Hematopoietic multipotent progenitor cell treated with erythropoietin and hydrocortisone succinate and interleukin-3 and kit ligand, for 15 days (in vitro differentiated cells): ENCODE measurements around the gene MIB1.
"Not testable (repeated sequence)": the region's sequence is repeated elsewhere in the genome, so short reads cannot be mapped to it uniquely, and the experiment has no call there.

Experiments used
- DNase-seq: peaks from one replicate; pipeline ENCODE4 v3.0.0-alpha.2; 2015; ENCODE audit warnings: low spot score

Gene MIB1

DNA sequence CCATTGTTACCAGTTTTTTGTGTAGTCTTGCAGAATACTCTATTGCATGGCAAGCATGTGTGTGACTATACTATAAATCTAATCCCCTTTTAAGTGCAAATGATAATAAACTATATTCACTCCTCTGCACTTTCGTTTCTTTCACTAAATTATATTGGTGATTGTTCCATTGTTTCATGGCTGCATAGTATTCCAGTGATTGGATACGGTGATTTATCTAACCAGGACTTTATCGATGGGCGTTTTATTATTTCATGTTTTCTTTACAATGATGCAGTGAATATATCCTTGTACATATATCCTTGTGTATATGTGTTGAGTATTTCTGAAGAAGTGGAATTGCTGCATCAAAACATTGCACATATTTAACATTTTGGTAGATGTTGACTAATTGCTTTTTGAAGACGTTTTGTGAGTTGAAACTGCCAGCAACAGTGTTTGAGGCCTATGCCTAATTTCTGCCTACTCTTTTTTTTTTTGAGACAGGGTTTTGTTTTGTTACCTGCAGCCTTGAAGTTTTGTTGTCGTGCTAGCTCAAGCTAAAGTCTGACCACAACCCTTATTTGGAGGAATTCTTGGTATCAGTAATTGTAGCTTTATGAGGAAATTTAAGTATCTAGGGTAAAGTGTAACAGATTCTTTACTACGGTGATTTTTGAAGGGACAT lies 2.7 kb downstream of the MIB1 start:
- DNase-seq, result no peak

GRCh38 chr18:21745231-21745630 lies 4.6 kb downstream of the MIB1 start:
- DNase-seq, result no peak

- no peak for DNase-seq
These were observed 6.7 kb downstream of the MIB1 start for GRCh38 chr18:21747268-21747667.

- no peak for DNase-seq
These were observed 7.4 kb downstream of the MIB1 start for GRCh38 chr18:21747764-21748693.

DNA sequence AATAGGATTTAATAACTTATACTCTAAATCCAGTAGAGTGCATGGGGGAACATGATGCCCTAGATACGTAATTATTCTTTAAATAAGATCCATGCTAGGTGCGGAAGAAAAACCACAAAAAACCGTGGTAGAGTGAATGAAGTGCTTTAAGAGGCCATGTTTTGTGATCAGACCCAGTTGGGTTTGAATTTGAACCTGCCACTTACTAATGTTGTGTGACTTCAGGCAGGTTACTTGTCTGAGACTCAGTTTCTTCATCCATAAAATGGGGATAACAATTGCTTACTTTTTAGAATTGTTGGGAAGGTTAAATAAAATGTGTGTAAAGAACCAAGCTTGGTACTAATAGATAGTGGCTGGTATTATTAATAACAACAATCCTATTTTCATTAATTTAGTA lies 17.2 kb downstream of the MIB1 start:
- DNase-seq, result no peak

DNA sequence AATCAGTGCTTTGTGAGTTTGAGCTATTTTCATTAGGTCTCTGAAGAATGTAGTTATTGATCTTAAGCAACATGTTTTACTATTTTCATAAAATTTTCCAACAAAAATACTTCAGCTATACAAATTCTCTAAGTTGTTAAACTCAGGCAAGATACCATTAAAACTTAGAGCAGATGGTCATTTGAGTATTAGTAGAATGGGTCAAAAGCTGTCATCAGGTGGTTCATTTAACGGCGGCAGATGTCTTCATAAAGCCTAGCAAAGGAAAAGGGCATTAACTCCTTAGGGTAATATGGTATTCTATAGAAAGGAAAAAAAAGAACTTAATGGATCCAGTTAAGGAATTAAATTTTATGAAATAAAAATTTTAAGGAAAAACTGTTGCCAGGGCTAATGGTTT lies 19.2 kb downstream of the MIB1 start:
- DNase-seq, result no peak

GRCh38 chr18:21760321-21760720 lies 19.7 kb downstream of the MIB1 start:
- no peak for DNase-seq

DNA sequence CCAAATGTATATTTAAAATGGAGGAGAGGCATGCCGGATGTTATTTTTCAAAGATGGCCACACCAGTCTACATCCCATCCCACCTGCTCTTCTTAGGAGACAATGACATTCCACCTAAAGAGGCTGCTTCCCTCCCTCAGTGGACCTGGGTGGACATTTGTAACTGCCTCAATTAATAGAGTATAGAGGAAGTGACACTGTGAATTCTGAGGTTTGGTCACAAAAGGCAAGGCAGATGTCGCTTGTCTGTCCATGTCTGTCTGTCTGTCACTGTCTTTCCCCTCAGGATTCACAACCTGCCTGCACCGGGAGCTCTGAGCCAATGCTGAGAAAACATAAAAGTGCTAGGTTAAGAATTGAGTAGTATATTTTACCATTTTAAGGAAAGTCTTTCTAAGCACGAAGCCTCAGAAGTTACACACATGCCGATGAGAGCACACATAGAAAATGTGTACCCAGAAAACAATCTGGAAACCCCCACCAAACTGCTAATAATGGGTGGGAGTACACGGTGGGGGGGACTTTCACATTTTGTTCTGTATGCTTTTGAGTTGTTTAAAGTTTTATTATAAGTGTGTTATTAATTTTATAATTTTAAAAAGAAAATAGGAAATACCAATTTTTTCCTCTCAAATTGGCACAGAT lies 21.0 kb downstream of the MIB1 start:
- DNase-seq, result no peak

- no peak for DNase-seq
These were observed 21.7 kb downstream of the MIB1 start for GRCh38 chr18:21762181-21762772.

DNA sequence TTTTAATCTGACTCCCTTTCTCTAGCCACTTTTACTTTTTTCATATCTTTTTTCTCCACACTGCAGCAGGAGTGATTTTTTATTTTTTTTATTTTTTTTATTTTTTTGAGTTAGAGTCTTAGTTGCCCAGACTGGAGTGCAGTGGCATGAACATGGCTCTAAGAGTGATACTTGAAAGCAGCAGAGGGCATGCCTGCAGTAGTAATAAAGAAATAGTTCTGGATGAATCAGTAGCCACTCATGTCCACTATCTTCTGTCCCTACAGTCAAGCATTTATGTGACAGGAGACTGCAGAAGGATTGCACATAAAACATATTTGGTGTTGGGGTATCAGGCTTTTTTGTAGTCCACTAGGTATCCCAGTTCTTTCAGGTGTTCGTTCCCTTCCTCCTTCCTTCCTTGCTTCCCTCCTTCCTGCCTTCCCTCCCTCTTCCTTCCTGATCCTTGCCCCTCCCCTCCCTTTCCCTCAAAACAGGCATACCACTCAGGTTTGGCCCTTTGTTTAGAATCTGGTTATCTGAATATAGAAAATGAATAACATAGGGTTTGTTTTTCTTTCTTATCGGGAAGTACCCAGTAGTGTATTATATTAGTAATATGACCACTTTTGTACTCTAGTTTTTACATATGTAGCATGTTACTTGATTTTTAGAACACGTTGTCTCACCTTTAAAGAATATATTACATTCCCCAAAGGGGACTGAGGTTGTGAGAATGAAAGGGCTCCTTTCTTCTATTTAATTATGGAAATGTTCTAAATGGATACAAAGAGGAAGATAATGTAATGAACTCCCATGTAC lies 23.5 kb downstream of the MIB1 start:
- DNase-seq, result no peak

GRCh38 chr18:21769206-21769605 lies 28.6 kb downstream of the MIB1 start:
- no peak for DNase-seq

DNA sequence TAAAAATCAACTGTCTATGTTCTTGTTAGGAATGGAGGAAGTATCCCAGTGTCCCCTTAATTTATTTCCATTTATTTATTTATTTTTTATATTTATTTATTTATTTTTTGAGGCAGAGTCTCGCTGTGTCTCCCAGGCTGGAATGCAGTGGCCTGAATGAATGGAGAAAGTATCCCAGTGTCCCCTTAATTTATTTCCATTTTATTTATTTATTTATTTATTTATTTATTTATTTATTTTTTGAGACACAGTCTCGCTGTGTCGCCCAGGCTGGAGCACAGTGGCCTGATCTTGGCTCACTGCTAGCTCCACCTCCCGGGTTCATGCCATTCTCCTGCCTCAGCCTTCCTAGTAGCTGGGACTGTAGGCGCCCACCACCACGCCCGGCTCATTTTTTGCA lies 34.1 kb downstream of the MIB1 start:
- no peak for DNase-seq

DNA sequence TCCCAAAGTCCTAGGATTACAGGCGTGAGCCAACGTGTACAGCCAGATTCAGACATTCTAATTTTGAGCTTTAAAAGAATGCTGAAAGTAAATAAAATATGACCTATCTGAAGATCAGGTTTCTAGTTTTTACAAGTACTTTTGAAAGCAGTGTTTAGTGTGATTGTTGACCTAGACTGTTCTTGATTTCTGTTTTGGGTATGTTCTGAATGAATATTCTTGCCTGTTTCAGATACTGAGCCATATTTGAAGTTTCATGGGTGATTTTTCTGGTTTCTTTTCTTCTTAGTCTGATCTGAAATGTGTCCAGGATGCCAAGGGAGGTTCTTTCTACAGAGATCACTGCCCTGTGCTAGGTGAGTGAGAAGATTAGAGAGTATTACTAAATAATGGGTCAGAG lies 37.2 kb downstream of the MIB1 start:
- no peak for DNase-seq

DNA sequence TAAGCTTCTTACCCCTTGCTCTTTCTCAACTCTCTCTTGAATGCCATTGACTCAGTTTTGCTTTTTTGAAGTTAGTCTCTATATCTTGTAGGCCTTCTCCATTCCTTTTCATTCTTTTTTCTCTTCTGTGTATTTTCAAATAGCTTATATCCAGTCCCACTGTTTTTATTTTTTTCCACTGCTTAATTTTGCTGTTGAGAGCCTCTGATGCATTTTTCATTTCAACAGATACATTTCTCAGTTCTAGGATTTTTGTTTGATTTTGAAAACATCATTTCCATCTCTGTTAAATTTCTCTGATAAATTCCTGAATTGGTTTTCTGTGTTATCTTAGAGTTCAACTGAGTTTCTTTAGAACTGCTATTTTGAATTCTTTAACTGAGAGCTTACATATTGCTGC lies 45.9 kb downstream of the MIB1 start:
- DNase-seq, result no peak

GRCh38 chr18:21796089-21796488 lies 55.5 kb downstream of the MIB1 start:
- not testable (repeated sequence) for DNase-seq

DNA sequence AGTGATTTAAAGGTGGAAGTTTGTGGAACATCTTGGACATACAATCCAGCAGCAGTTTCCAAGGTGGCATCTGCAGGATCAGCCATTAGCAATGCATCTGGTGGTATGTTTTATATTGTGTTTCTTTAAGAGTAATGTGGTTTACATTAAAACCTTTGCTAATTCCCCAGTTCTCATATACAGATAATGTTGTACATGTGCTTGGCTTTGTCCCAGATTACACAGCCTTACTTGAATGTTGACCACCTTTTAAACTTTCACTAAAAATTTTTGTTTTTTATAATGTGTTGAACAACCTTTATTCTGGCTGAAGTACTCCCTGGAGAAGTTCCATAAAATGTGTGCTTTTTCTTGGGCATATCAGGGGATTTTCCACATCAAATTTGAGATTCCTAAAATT lies 57.5 kb downstream of the MIB1 start:
- DNase-seq, result no peak

GRCh38 chr18:21799721-21800120 lies 59.1 kb downstream of the MIB1 start:
- DNase-seq, result no peak

DNA sequence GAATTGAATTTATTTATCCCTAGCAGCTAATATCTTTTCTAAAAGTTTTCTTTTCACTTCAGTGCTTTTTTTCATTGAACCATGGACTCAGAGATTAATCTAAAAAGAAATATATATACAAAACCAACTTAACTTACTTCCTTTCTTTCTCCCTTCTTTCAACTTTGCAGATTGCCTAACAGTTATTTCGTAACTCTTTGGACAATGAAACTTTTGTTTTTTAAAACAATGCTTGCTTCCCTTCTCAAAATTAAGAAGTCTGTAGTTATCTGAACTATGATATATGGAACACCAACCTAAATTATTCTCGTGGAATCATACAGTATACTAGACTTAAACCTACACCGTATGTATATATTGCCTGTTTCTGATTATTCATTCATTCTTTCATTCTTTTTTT lies 62.9 kb downstream of the MIB1 start:
- DNase-seq, result no peak

- DNase-seq, result no peak
These were observed 65.3 kb downstream of the MIB1 start for GRCh38 chr18:21805771-21806366.

GRCh38 chr18:21808185-21808584 lies 67.6 kb downstream of the MIB1 start:
- DNase-seq, result no peak

DNA sequence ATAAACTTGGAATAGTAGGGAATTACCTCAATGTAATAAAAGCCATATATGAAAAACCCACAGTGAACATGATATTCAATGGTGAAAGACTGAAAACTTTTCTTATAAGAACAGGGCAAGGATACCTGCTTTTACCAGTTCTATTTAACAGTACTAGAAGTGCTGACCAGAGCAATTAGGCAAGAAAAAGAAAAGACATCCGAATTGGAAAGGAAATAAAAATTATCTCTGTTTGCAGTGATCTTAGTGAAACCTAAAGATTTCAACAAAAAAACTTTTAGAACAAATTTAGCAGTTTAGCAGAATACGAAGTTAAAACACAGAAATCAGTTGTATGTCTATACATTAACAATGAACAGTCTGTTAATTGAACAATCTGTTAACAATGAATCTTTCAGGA lies 69.1 kb downstream of the MIB1 start:
- DNase-seq, result no peak
